Measurements from ENCODE around the gene ADISSP. TPM values are rescaled to one million over a fixed set of nuclear protein-coding genes. Genes with fewer than 3 reads are reported as not detected.
A peak's percentile ranks its signal among the peaks of the same experiment; 100 is the strongest.

Gene ADISSP
- total and polyA plus RNA-seq, 9 of the 15 experiments (the other 6 are each of a cell fraction or from before 2014, with no cell fraction given): 1.4 to 70.6 (median 23.4) TPM

GRCh38 chr20:3739926-3740451 lies 27.6 kb downstream of the ADISSP start:
- Histone ChIP-seq H3K4me2 (ENCODE audit: insufficient read depth, low read length) (no peak overlapping the region), H3K9ac (ENCODE audit: insufficient read depth in 1 of 2, low read depth in 2 of 2, low read length in 2 of 2) (peak overlapping the region in 1 of 2 experiments; percentile 84; a peak in 2 of 4 replicates)
- no peak for TF ChIP-seq CC2D1A (IDR thresholded peaks at IDR 0.05)
- peak; percentile 30; the same call in 1 of the 2 replicates for TF ChIP-seq USF2 (CRISPR knock-in tag; IDR thresholded peaks at IDR 0.05)
- no peak for TF ChIP-seq E2F8 (IDR thresholded peaks at IDR 0.05; ENCODE audit: low read depth, partially characterized antibody)
- no peak for TF ChIP-seq ATF3 (IDR thresholded peaks at IDR 0.05)
- TF ChIP-seq ATF3 (CRISPR knock-in tag; conservative IDR thresholded peaks at IDR 0.05): no peak
- peak; percentile 31; the same call in 1 of the 2 replicates for TF ChIP-seq RAD51 (IDR thresholded peaks at IDR 0.05; ENCODE audit: borderline replicate concordance, low read depth)
- TF ChIP-seq MAX (CRISPR knock-in tag; IDR thresholded peaks at IDR 0.05): peak; percentile 24; the same call in 1 of the 2 replicates
- no peak for TF ChIP-seq CHAMP1 (IDR thresholded peaks at IDR 0.05)
- TF ChIP-seq RBM34 (IDR thresholded peaks at IDR 0.05; ENCODE audit: borderline replicate concordance, insufficient read depth, low read length): no peak
- peak; percentile 82 for TF ChIP-seq ZNF263 (CRISPR knock-in tag; IDR thresholded peaks at IDR 0.05; ENCODE audit: borderline replicate concordance)
- TF ChIP-seq ZBTB7A (IDR thresholded peaks at IDR 0.05; ENCODE audit: borderline replicate concordance, control insufficient read depth, low read depth, low read length): no peak
- TF ChIP-seq TFAP4 (CRISPR knock-in tag; IDR thresholded peaks at IDR 0.05; ENCODE audit: borderline replicate concordance): peak; percentile 44; the same call in 1 of the 2 replicates
- TF ChIP-seq L3MBTL2 (IDR thresholded peaks at IDR 0.05): peak; percentile 30; the same call in 1 of the 2 replicates

More at GRCh38 chr20:3739926-3740451, 27.6 kb downstream of the ADISSP start:
- peaks cover 3 to 25% of the 10 kb centered on the region in 2 experiments; a peak in 3 of 5 replicates for H3K4me1 ChIP-seq (replicated peaks in 1 of 2; ENCODE audit: control insufficient read depth in 2 of 2, insufficient read depth in 2 of 2, low read length in 2 of 2)
- DNase-seq (ENCODE audit: extremely low read depth in 1 of 4, low spot score in 3 of 4) (peak; percentile 22 to 52 (median 41)), FAIRE-seq (no peak), ATAC-seq (peak; percentile 7; the same call in 2 of the 3 replicates)
- no peak overlapping the region for H3K4me3 ChIP-seq
- no peaks in the 10 kb centered on the region for H3K9me1 ChIP-seq (ENCODE audit: control insufficient read depth, insufficient read depth, low read length)
- no peaks in the 10 kb centered on the region for H3K9me3 ChIP-seq (replicated peaks; ENCODE audit: control insufficient read depth, insufficient read depth, low read depth, low read length)
- no TSS peak for BruUV-seq (replicated peaks)
- no peak overlapping the region for H3K27ac ChIP-seq (ENCODE audit: extremely low read depth, low read depth, low read length)
- H3K79me2 ChIP-seq (ENCODE audit: control insufficient read depth, insufficient read depth, low read length): no peaks in the 10 kb centered on the region
- H4K20me1 ChIP-seq (replicated peaks; ENCODE audit: control insufficient read depth, insufficient read depth, low read length): no peaks in the 10 kb centered on the region
- in situ Hi-C loops (cut with MboI) (no loop called here), intact Hi-C loops (cut with micrococcal nuclease) (no loop called here)
- H3K27me3 ChIP-seq (ENCODE audit: control insufficient read depth in 2 of 2, insufficient read depth in 2 of 2, low read length in 2 of 2): no peaks in the 10 kb centered on the region
- no peaks in the 10 kb centered on the region for H3K36me3 ChIP-seq (ENCODE audit: control insufficient read depth, insufficient read depth, low read length)
- H2AFZ ChIP-seq (ENCODE audit: low read depth, low read length): peak overlapping the region; percentile 63
- ChIA-PET CTCF (ENCODE audit: low intra/inter-chr PET ratio) (no interaction called here), POLR2A (interaction anchor here (0.6 to 1.6 kb wide), 3 partner anchors 14 to 27 kb away, joined by 3 to 5 read pairs (median 3); partner anchors contain the start of genes ADISSP and SIGLEC1)
- WGBS (ENCODE audit: insufficient coverage, low coverage, missing lambda C conversion rate): 25% methylated on average over 3 of the region's 7 CpGs

All from K562 (cell line).